K562 (cell line): ENCODE results near the gene ICAM1. TPM values are rescaled to one million over a fixed set of nuclear protein-coding genes. Genes with fewer than 3 reads are reported as not detected.

Experiments
- ATAC-seq: fragments of 200-7000 bp; cut with Tn5 transposase; 3 replicates; pipeline ENCODE4 v1.9.1; 2020; ENCODE audit warnings: moderate library complexity
- BruUV-seq: library from RNA; stranded (reverse); fragments of 400-500 nt; replicated peaks from 2 replicates; lab custom pipeline; 2021; lab: Mats Ljungman, UMichigan
- CTCF ChIA-PET: fragments of 300-600 bp; formaldehyde crosslinking; extraction: SDS; loops from one replicate; lab custom pipeline; 2021; ENCODE audit warnings: low intra/inter-chr PET ratio; lab: Yijun Ruan, JAX
- POLR2A ChIA-PET: fragments of 300-600, 350-650 bp; sonication (Branson Sonifier 250); formaldehyde crosslinking; extraction: SDS; loops from one replicate; lab custom pipeline; 2021; ENCODE audit warnings: antibody characterized with exemption, inconsistent platforms; lab: Yijun Ruan, JAX
- DNase-seq, 4 experiments: peaks; one replicate each; pipeline versions ENCODE4 v3.0.0 to v3.0.0-alpha.2; 2011 to 2018; ENCODE audit warnings: low spot score in 3 of 4, mixed read lengths in 3 of 4; ENCODE audit errors: extremely low read depth in 1 of 4
- FAIRE-seq: peaks from 2 replicates; lab custom pipeline; 2011; peaks lifted over from hg19 to GRCh38; lab: Jason Lieb, UNC
- H2AFZ ChIP-seq: 2 replicates; pipeline ENCODE4 v1.6.0; 2011; ENCODE audit warnings: low read depth, low read length, control low read depth, inconsistent platforms
- H3K27ac ChIP-seq: fragments of 200-600 bp; 3 replicates; pipeline ENCODE4 v1.8.0; 2011; ENCODE audit warnings: low read depth, mild to moderate bottlenecking, control low read depth, inconsistent platforms, low read length, moderate library complexity, mixed read lengths; ENCODE audit errors: extremely low read depth
- H3K27me3 ChIP-seq, 2 experiments: fragments of 300-600 bp in 1 of 2; 2 replicates in 1 of 2; 3 replicates in 1 of 2; pipeline versions ENCODE4 v1.6.0 to v1.8.0; 2011; ENCODE audit warnings: inconsistent platforms in 2 of 2, low read length in 2 of 2, mild to moderate bottlenecking in 1 of 2, mixed read lengths in 1 of 2, moderate library complexity in 1 of 2; ENCODE audit not compliant: control insufficient read depth in 2 of 2, insufficient read depth in 2 of 2
- H3K36me3 ChIP-seq: fragments of 300-600 bp; 3 replicates; pipeline ENCODE4 v1.8.0; 2011; ENCODE audit warnings: mild to moderate bottlenecking, low read length, inconsistent platforms; ENCODE audit not compliant: control insufficient read depth, insufficient read depth
- H3K4me1 ChIP-seq, 2 experiments: fragments of 200-600 bp in 1 of 2; replicated peaks in 1 of 2; 2 replicates in 1 of 2; 3 replicates in 1 of 2; pipeline versions ENCODE4 v1.5.1 to v1.8.0; 2011; ENCODE audit warnings: inconsistent platforms in 2 of 2, low read length in 2 of 2, mild to moderate bottlenecking in 1 of 2, mixed read lengths in 1 of 2, moderate library complexity in 1 of 2; ENCODE audit not compliant: control insufficient read depth in 2 of 2, insufficient read depth in 2 of 2
- H3K4me2 ChIP-seq: 2 replicates; pipeline ENCODE4 v1.6.1; 2011; ENCODE audit warnings: low read length, control low read depth, inconsistent platforms, mixed read lengths; ENCODE audit not compliant: insufficient read depth
- H3K4me3 ChIP-seq: fragments of 200-600 bp; sonication (generic), shearing (Covaris generic); 2 replicates; pipeline ENCODE4 v1.5.1; 2016; ENCODE audit warnings: control low read depth, inconsistent platforms
- H3K79me2 ChIP-seq: fragments of 200-600 bp; 3 replicates; pipeline ENCODE4 v1.8.0; 2011; ENCODE audit warnings: low read length, inconsistent platforms; ENCODE audit not compliant: control insufficient read depth, insufficient read depth
- H3K9ac ChIP-seq, 2 experiments: 2 replicates each; pipeline versions ENCODE4 v1.6.0 to v1.6.1; 2011; ENCODE audit warnings: low read depth in 2 of 2, low read length in 2 of 2, control low read depth in 1 of 2, inconsistent platforms in 1 of 2, mild to moderate bottlenecking in 1 of 2, mixed read lengths in 1 of 2; ENCODE audit not compliant: insufficient read depth in 1 of 2
- H3K9me1 ChIP-seq: one replicate; pipeline ENCODE4 v1.6.0; 2011; ENCODE audit warnings: inconsistent platforms, mild to moderate bottlenecking, low read length, moderate library complexity; ENCODE audit not compliant: control insufficient read depth, insufficient read depth
- H3K9me3 ChIP-seq: replicated peaks from 2 replicates; pipeline ENCODE4 v1.5.1; 2011; ENCODE audit warnings: low read depth, low read length, inconsistent platforms; ENCODE audit not compliant: control insufficient read depth, insufficient read depth
- H4K20me1 ChIP-seq: replicated peaks from 2 replicates; pipeline ENCODE4 v1.6.1; 2011; ENCODE audit warnings: low read length, inconsistent platforms, mixed read lengths; ENCODE audit not compliant: control insufficient read depth, insufficient read depth
- ARID1B ChIP-seq: fragments of 450-650 bp; IDR thresholded peaks from 2 replicates; pipeline ENCODE4 v1.6.1; 2016; ENCODE audit warnings: antibody characterized with exemption, mild to moderate bottlenecking, inconsistent platforms
- E2F8 ChIP-seq: fragments of 450-650 bp; IDR thresholded peaks from 2 replicates; pipeline ENCODE4 v1.7.1; 2018; ENCODE audit warnings: mild to moderate bottlenecking, low read depth; ENCODE audit not compliant: partially characterized antibody
- EP400 ChIP-seq: fragments of 450-650 bp; IDR thresholded peaks from 2 replicates; pipeline ENCODE4 v1.6.1; 2017; ENCODE audit warnings: antibody characterized with exemption, mild to moderate bottlenecking, moderate library complexity
- KDM1A ChIP-seq, 2 experiments: fragments of 450-650 bp; IDR thresholded peaks; 2 replicates each; pipeline ENCODE4 v1.6.1; 2016; ENCODE audit warnings: mild to moderate bottlenecking in 2 of 2
- NR2F6 ChIP-seq: fragments of 450-650 bp; formaldehyde crosslinking; IDR thresholded peaks from 2 replicates; pipeline ENCODE4 v1.4.0; 2020; ENCODE audit warnings: mild to moderate bottlenecking
- RBM39 ChIP-seq: fragments of 200-400 bp; formaldehyde crosslinking; optimal IDR thresholded peaks from 2 replicates; pipeline ENCODE3; 2018; ENCODE audit warnings: low read depth, low read length
- SAFB ChIP-seq: fragments of 200-400 bp; formaldehyde crosslinking; IDR thresholded peaks from 2 replicates; pipeline ENCODE4 v1.6.1; 2017; ENCODE audit warnings: low read depth, low read length, borderline replicate concordance
- ZC3H4 ChIP-seq: sonication (generic); formaldehyde crosslinking; IDR thresholded peaks from 2 replicates; pipeline ENCODE4 v1.9.0; 2021; ENCODE audit warnings: missing genetic modification reagents, borderline replicate concordance
- ZNF384 ChIP-seq: IDR thresholded peaks from 2 replicates; pipeline ENCODE4 v1.6.1; 2012; ENCODE audit warnings: low read depth, low read length, improper control_type of control experiment
- ZNF639 ChIP-seq, 2 experiments: fragments of 200-800 bp in 1 of 2; sonication (Bioruptor generic) in 1 of 2; sonication (generic) in 1 of 2; formaldehyde crosslinking in 1 of 2; IDR thresholded peaks in 1 of 2; conservative IDR thresholded peaks in 1 of 2; 2 replicates each; pipeline versions ENCODE4 v1.5.0 to v1.6.1; 2016 to 2020; ENCODE audit warnings: missing compliant biosample characterization in 1 of 2, missing genetic modification characterization in 1 of 2, missing genetic modification reagents in 1 of 2
- ZNF655 ChIP-seq: fragments of 250-450 bp; sonication (Bioruptor Pico); IDR thresholded peaks from 2 replicates; pipeline ENCODE4 v1.5.0; 2021
- ZNF785 ChIP-seq: fragments of 250-450 bp; sonication (Bioruptor Pico); IDR thresholded peaks from 2 replicates; pipeline ENCODE4 v1.4.0; 2020; ENCODE audit warnings: mild to moderate bottlenecking
- WGBS: fragments of 100-300 bp; shearing (Covaris generic); methylation state at CpG from one replicate; pipeline ENCODE4 v1.1.6; 2016; ENCODE audit warnings: low coverage, mixed read lengths; ENCODE audit not compliant: insufficient coverage; ENCODE audit errors: missing lambda C conversion rate; 5-methylcytosine and 5-hydroxymethylcytosine counted together
- in situ Hi-C: fragments of 300-500 bp; cut with MboI; formaldehyde crosslinking; loops from 4 replicates; pipeline ENCODE4 v1.15.0; 2018; ENCODE audit warnings: inconsistent platforms, mixed read lengths
- intact Hi-C: fragments of 100-400 bp; cut with micrococcal nuclease; formaldehyde crosslinking; loops from 2 replicates; pipeline ENCODE4 v1.14.2; 2022
- polyA plus RNA-seq, 8 experiments: library from polyadenylated mRNA; depleted of rRNA in 4 of 8; stranded (reverse) in 5 of 8; unstranded in 3 of 8; fragments of >200 nt; fragmentation: Nextera tagmentation in 2 of 8; fragmentation: Illumina TruSeq in 1 of 8; extraction: Ambion mirVana in 2 of 8; extraction: Trizol in 1 of 8; gene quantifications; 2 replicates each; pipeline versions ENCODE4 v1.2.1 to v1.2.3, GENCODE V29; 2011 to 2014; ENCODE audit warnings: inconsistent platforms in 1 of 8, missing spikeins in 1 of 8
- total RNA-seq, 7 experiments: library from RNA; depleted of rRNA in 6 of 7; stranded (reverse); fragments of >200 nt in 6 of 7; fragmentation: Illumina TruSeq in 2 of 7; extraction: Trizol in 2 of 7; gene quantifications; 2 replicates each; pipeline versions ENCODE4 v1.2.1 to v1.2.3, GENCODE V29; 2011 to 2021; ENCODE audit warnings: low replicate concordance in 1 of 7

ICAM1 gene
- total and polyA plus RNA-seq, 9 of the 15 experiments (the other 6 are each of a cell fraction or from before 2014, with no cell fraction given), result 2.3 to 24.4 (median 13.4) TPM

GRCh38 chr19:10332158-10332964 is 61.4 kb downstream of the ICAM1 start (continued):
- no peak for TF ChIP-seq ZNF639 (CRISPR knock-in tag; conservative IDR thresholded peaks at IDR 0.05 in 1 of 2, IDR thresholded peaks at IDR 0.05 in 1 of 2)

GRCh38 chr19:10332965-10333757 is 62.2 kb downstream of the ICAM1 start, which contains the start of gene RAVER1:
Gene RAVER1 (minus strand): TSS chr19:10333529. CDS start chr19:10333507, 22 bp downstream.
- H4K20me1 ChIP-seq, result peaks cover 10% of the 10 kb centered on the region; the same call in 1 of the 2 replicates
- H2AFZ ChIP-seq, result peak within 1 kb of the TSS; percentile 86
- no peaks in the 10 kb centered on the region for H3K27me3 ChIP-seq
- H3K9ac ChIP-seq, result peak within 1 kb of the TSS; percentile 96 to 99
- DNase-seq, result peak; percentile 96 to 99 (median 98)
- peak within 1 kb of the TSS; percentile 93 for H3K4me3 ChIP-seq
- H3K4me1 ChIP-seq, result peaks cover 15 to 54% of the 10 kb centered on the region in 2 experiments; a peak in 4 of 5 replicates
- TSS peak; percentile 66 for BruUV-seq
- no peaks in the 10 kb centered on the region for H3K9me3 ChIP-seq
- peak within 1 kb of the TSS; percentile 92 for H3K4me2 ChIP-seq
- WGBS, result under 1% methylated on average over 49 of the region's 82 CpGs
- in situ Hi-C loops, result no loop called here
- peaks cover 72% of the 10 kb centered on the region for H3K79me2 ChIP-seq
- CTCF ChIA-PET, result no interaction called here
- peak; percentile 91 for ATAC-seq
- peak; percentile 99 for FAIRE-seq
- no peaks in the 10 kb centered on the region for H3K9me1 ChIP-seq
- intact Hi-C loops, result loop anchor here (1.0 to 2.0 kb wide), 4 partner anchors 17 to 246 kb away; partner anchors contain the start of genes FDX2, ICAM1, ICAM5 and SHFL
- peak within 1 kb of the TSS; percentile 98 for H3K27ac ChIP-seq
- peaks cover 40% of the 10 kb centered on the region for H3K36me3 ChIP-seq
- POLR2A ChIA-PET, result interaction anchor here (0.6 to 3.9 kb wide), 15 partner anchors 9 to 234 kb away, joined by 3 to 29 read pairs (median 6); partner anchors contain the start of genes FDX2, ICAM5 and TYK2
- TF ChIP-seq SAFB (peak; percentile 89), ZNF655 (CRISPR knock-in tag) (no peak), RBM39 (no peak), E2F8 (peak; percentile 95), NR2F6 (CRISPR knock-in tag) (no peak), ZNF785 (CRISPR knock-in tag) (no peak), KDM1A (IDR thresholded peaks at IDR 0.05) (peak in 1 of 2 experiments; percentile 22; a peak in 1 of 4 replicates), ARID1B (peak; percentile 42), EP400 (peak; percentile 98), ZNF384 (0 out of 2 replicates have a peak, but pooled peaks have one; percentile 4), ZC3H4 (CRISPR knock-in tag) (peak; percentile 73; the same call in 1 of the 2 replicates)
